Measurements from ENCODE around the gene SULT2B1.

DNA sequence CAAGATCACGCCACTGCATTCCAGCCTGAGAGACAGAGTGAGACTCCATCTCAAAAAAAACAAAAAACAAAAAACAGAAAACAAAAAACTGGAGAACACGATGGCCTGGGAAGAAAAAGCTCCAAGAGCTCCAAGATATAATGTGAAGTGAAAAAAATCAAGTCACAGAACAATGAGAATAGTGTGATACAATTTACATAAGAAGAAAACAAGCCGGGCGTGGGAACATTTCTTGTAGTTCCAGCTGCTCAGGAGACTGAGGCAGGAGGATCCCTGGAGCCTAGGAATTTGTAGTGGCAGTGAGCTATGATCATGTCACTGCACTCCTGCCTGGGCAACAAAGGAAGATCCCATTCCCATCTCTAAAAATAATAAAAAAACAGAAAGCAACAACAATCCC is 31.8 kb upstream of the SULT2B1 start:
- TF ChIP-seq POLR2A (IDR thresholded peaks at IDR 0.05; ENCODE audit: low read depth, low read length) (no peak), POLR2AphosphoS5 (IDR thresholded peaks at IDR 0.05; ENCODE audit: low read depth, low read length) (no peak)
